Effector CD4-positive, alpha-beta T cell (primary cell): Measurements from ENCODE around the gene ZNF235.
"Not testable (repeated sequence)": the region's sequence is repeated elsewhere in the genome, so short reads cannot be mapped to it uniquely, and the experiment has no call there.

Experiments used
- DNase-seq: peaks from one replicate; pipeline ENCODE4 v3.0.0-alpha.2; 2020

The ZNF235 gene

GRCh38 chr19:44255705-44256411 is 49.0 kb downstream of the ZNF235 start:
- DNase-seq, result no peak

GRCh38 chr19:44254496-44254895 is 50.3 kb downstream of the ZNF235 start:
- DNase-seq, result no peak

GRCh38 chr19:44253392-44253791 is 51.4 kb downstream of the ZNF235 start:
- DNase-seq, result not testable (repeated sequence)

- DNase-seq, result not testable (repeated sequence)
Observed at GRCh38 chr19:44252332-44252731, 52.5 kb downstream of the ZNF235 start.

GRCh38 chr19:44236384-44236783 is 68.4 kb downstream of the ZNF235 start:
- no peak for DNase-seq
